ENCODE measurements around the gene SCARB2. TPM values are rescaled to one million over a fixed set of nuclear protein-coding genes. Genes with fewer than 3 reads are reported as not detected.

Gene SCARB2
- total and polyA plus RNA-seq, 10 donors: 27.2 to 201 (median 141) TPM

DNA sequence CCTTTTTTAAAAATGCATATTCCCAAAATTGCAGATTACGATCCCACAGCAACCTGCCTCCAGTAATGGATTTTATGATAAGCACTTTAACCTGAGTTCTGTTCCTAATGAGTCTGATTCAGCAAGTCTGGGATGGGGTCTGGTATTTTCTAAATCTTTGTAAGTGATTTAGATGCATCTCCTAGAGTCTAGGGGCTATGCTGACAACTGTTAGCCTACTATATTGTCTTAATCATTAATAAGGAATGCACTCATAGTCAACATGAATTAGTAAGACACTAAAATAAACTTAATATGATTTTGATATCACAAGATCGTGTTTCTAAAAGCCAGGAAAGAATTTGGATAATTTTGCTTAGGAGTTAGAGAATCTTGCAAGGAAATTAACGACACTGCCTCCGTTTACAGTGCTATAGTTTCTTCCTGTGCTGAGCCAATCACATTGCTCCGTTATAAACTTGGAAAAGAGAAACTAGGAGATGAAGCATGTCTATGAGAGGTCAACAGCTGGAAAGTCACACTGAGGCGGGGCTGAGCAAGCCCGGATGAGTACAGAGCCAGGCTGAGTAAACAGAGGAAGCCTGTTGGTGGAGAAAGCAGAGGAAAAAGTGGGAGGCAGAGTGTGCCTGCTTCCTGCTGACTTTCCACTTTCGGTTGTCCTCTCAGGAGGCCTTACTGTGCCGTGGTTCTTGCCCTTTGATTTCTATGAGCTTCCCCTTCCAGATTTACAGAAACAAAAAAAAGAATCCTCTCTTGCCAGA, 5.4 kb downstream of the SCARB2 start:
- intact Hi-C loops (cut with DNase I; ENCODE audit: low total_unique reads): no loop called here
- Histone ChIP-seq H3K4me3 (peak overlapping the region in 4 of 8 donors; percentile 4 to 49 (median 16)), H3K27ac (peak overlapping the region; percentile 22 to 97 (median 96)), H3K27me3 (replicated peaks in 1 of 7) (no peaks in the 10 kb centered on the region), H3K36me3 (peaks cover 0 to 6% (median 0%) of the 10 kb centered on the region in 6 donors), H3K9me3 (no peaks in the 10 kb centered on the region), H3K4me1 (peaks cover 42 to 100% (median 82%) of the 10 kb centered on the region in 6 donors)
- WGBS, 5 donors: 25 to 31% (median 29%) methylated on average over 9 of the region's 9 CpGs
- peak; percentile 79 for DNase-seq
- peak in 1 of 3 donors; percentile 48 for TF ChIP-seq POLR2A (IDR thresholded peaks at IDR 0.05)
- peak in 2 of 3 donors; percentile 76 to 85 for TF ChIP-seq POLR2AphosphoS5 (IDR thresholded peaks at IDR 0.05)
- TF ChIP-seq, protein P1, sequence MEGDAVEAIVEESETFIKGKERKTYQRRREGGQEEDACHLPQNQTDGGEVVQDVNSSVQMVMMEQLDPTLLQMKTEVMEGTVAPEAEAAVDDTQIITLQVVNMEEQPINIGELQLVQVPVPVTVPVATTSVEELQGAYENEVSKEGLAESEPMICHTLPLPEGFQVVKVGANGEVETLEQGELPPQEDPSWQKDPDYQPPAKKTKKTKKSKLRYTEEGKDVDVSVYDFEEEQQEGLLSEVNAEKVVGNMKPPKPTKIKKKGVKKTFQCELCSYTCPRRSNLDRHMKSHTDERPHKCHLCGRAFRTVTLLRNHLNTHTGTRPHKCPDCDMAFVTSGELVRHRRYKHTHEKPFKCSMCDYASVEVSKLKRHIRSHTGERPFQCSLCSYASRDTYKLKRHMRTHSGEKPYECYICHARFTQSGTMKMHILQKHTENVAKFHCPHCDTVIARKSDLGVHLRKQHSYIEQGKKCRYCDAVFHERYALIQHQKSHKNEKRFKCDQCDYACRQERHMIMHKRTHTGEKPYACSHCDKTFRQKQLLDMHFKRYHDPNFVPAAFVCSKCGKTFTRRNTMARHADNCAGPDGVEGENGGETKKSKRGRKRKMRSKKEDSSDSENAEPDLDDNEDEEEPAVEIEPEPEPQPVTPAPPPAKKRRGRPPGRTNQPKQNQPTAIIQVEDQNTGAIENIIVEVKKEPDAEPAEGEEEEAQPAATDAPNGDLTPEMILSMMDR (IDR thresholded peaks at IDR 0.05 in 8 of 11, conservative IDR thresholded peaks at IDR 0.05 in 3 of 11): no peak

DNA sequence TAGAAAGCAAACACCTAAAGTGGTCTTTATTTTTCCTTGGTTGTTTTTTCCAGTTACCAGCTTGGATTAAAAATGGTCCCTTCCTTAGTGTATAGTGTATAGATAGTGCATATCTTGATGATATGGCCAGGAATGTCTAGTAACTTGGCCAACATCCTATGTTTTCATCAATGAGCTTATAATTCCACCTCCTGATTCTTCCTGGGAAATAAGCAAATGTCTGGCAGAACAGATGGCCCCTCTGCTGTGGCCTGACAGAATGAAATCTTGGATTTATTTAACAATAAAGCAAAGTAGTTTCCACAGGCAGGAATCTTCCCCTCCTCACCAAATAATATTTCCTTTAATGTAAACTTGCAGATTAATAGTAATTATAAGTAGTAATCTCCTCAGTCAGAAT, 6.1 kb downstream of the SCARB2 start:
- Histone ChIP-seq H3K4me1 (peaks cover 42 to 100% (median 77%) of the 10 kb centered on the region in 6 donors), H3K4me3 (peak overlapping the region in 2 of 8 donors; percentile 23 to 49), H3K9me3 (no peaks in the 10 kb centered on the region), H3K36me3 (peaks cover 0 to 6% (median 0%) of the 10 kb centered on the region in 6 donors), H3K27me3 (replicated peaks in 1 of 7) (no peaks in the 10 kb centered on the region), H3K27ac (peak overlapping the region in 7 of 8 donors; percentile 72 to 97 (median 96))
- intact Hi-C loops (cut with DNase I; ENCODE audit: low total_unique reads): no loop called here
- no peak for TF ChIP-seq POLR2A (IDR thresholded peaks at IDR 0.05)
- TF ChIP-seq, protein P1 (IDR thresholded peaks at IDR 0.05 in 8 of 11, conservative IDR thresholded peaks at IDR 0.05 in 3 of 11): no peak
- TF ChIP-seq POLR2AphosphoS5 (IDR thresholded peaks at IDR 0.05): no peak
- DNase-seq: no peak

DNA sequence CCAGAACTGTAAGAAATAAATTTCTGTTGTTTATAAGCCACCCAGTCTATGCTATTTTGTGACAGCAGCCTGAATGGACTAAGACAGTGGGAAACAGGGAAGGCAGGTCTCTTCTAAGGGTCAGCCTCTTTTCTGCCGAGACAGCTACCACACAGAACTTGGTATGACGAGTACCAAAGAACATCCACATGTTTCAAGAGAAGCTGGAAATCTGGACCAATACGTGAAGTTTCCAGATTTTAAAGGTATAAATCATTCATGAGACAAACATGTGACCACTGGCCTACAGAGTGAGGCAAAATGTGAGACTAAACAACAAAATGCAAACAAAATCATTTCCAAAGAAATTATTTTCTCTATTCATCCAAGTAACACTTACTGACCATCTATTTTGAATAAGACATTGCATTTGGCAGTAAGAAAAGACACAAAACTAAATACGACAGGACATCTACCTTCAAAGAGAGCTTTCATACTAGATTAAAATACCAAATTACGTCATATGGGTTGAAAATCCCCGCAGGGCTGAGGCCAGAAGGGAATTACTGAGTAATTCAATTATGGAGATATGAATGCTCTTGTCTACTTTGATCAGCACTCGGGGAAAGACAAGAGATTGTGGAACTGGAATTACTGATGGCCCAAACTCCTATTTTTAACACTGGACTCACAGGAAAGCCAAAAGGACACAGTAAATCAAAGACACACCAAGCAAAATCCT, 7.2 kb downstream of the SCARB2 start:
- Histone ChIP-seq H3K4me3 (no peak overlapping the region), H3K4me1 (peaks cover 31 to 100% (median 65%) of the 10 kb centered on the region in 6 donors), H3K36me3 (peaks cover 0 to 6% (median 0%) of the 10 kb centered on the region in 6 donors), H3K27ac (peak overlapping the region in 4 of 8 donors; percentile 95 to 97 (median 96)), H3K9me3 (no peaks in the 10 kb centered on the region), H3K27me3 (replicated peaks in 1 of 7) (no peaks in the 10 kb centered on the region)
- DNase-seq: no peak
- TF ChIP-seq POLR2A (IDR thresholded peaks at IDR 0.05): no peak
- no peak for TF ChIP-seq POLR2AphosphoS5 (IDR thresholded peaks at IDR 0.05)
- TF ChIP-seq, protein P1 (IDR thresholded peaks at IDR 0.05 in 8 of 11, conservative IDR thresholded peaks at IDR 0.05 in 3 of 11): no peak
- intact Hi-C loops (cut with DNase I; ENCODE audit: low total_unique reads): no loop called here
- 75 to 87% (median 85%) methylated on average over 7 of the region's 7 CpGs for WGBS, 5 donors

DNA sequence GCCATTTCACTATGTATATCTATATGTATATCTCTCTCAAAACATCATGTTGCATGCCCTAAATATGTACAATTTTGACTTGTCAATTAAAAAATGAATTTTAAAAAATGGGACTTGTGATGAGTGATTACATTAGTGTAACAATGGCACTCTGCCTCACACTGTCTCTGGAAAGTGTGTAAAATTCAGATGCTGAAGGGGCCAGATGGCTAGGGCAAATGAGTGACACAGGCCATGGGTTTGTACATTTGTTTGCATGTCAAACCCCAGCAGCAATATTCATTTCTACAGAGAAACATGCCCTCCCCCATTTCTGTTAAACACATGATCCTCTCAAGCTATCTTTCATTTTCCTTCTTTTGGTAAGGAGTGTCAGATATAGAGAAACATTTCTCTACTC, 8.1 kb downstream of the SCARB2 start:
- H3K27ac ChIP-seq: peak overlapping the region in 4 of 8 donors; percentile 40 to 97 (median 96)
- H3K4me3 ChIP-seq: no peak overlapping the region
- H3K36me3 ChIP-seq: peaks cover 0 to 6% (median 0%) of the 10 kb centered on the region in 6 donors
- no peaks in the 10 kb centered on the region for H3K9me3 ChIP-seq
- no peaks in the 10 kb centered on the region for H3K27me3 ChIP-seq (replicated peaks in 1 of 7)
- peaks cover 30 to 100% (median 65%) of the 10 kb centered on the region in 6 donors for H3K4me1 ChIP-seq
- DNase-seq: no peak
- TF ChIP-seq POLR2AphosphoS5 (IDR thresholded peaks at IDR 0.05) (no peak), POLR2A (IDR thresholded peaks at IDR 0.05) (no peak)
- TF ChIP-seq, protein P1 (IDR thresholded peaks at IDR 0.05 in 8 of 11, conservative IDR thresholded peaks at IDR 0.05 in 3 of 11): no peak
- intact Hi-C loops (cut with DNase I; ENCODE audit: low total_unique reads): no loop called here

All from spleen (tissue), 11 donors.